ENCODE measurements around the gene VILL. TPM values are rescaled to one million over a fixed set of nuclear protein-coding genes. Genes with fewer than 3 reads are reported as not detected.

VILL gene
- polyA plus RNA-seq, 2 of the 4 experiments (the other 2 are of a cell fraction) = 0.05 to 0.22 TPM

Small RNA genes within 50 kb of the gene (small RNA-seq; reads per million reads assigned to genes)
- gene MIR26A1 (2.1 to 29,123 (median 62.3) reads per million in 6 experiments), gene RF00019 (0 reads per million in 6 experiments)

Other genes starting within 250 kb of the VILL start
- 31.3 and 35.1 TPM in 2 replicates for gene CTDSPL, start 128.9 kb upstream of the VILL start, polyA plus RNA-seq (2011; rRNA removed)
- gene CTDSPL, start 128.9 kb upstream of the VILL start, polyA plus RNA-seq (2017; fragmentation: RNase III; extraction: RNeasy Plus Mini Kit Qiagen cat#74134 plus additional on column Dnase treatment) = 9.9 to 10.6 TPM (median 9.9 TPM) in 3 replicates
- 4.8 and 6.0 TPM in 2 replicates for gene PLCD1, start 38.9 kb downstream of the VILL start, polyA plus RNA-seq (2011; rRNA removed)
- gene PLCD1, start 38.9 kb downstream of the VILL start, polyA plus RNA-seq (2017; fragmentation: RNase III; extraction: RNeasy Plus Mini Kit Qiagen cat#74134 plus additional on column Dnase treatment) = 3.7 to 5.3 TPM (median 3.9 TPM) in 3 replicates
- gene DLEC1, start 48.4 kb downstream of the VILL start, polyA plus RNA-seq (2011; rRNA removed) = 0.10 and 0.13 TPM in 2 replicates
- gene DLEC1, start 48.4 kb downstream of the VILL start, polyA plus RNA-seq (2017; fragmentation: RNase III; extraction: RNeasy Plus Mini Kit Qiagen cat#74134 plus additional on column Dnase treatment) = 0.03 to 0.07 TPM in 2 of 3 replicates, not detected in the other
- 34.8 and 36.8 TPM in 2 replicates for gene ACAA1, start 146.3 kb downstream of the VILL start, polyA plus RNA-seq (2011; rRNA removed)
- gene ACAA1, start 146.3 kb downstream of the VILL start, polyA plus RNA-seq (2017; fragmentation: RNase III; extraction: RNeasy Plus Mini Kit Qiagen cat#74134 plus additional on column Dnase treatment) = 52.3 to 54.9 TPM (median 53.2 TPM) in 3 replicates
- 16.8 and 34.1 TPM in 2 replicates for gene MYD88, start 147.9 kb downstream of the VILL start, polyA plus RNA-seq (2011; rRNA removed)
- 20.8 to 24.7 TPM (median 22.3 TPM) in 3 replicates for gene MYD88, start 147.9 kb downstream of the VILL start, polyA plus RNA-seq (2017; fragmentation: RNase III; extraction: RNeasy Plus Mini Kit Qiagen cat#74134 plus additional on column Dnase treatment)
- 40.1 and 44.0 TPM in 2 replicates for gene OXSR1, start 174.8 kb downstream of the VILL start, polyA plus RNA-seq (2011; rRNA removed)
- 28.0 to 30.2 TPM (median 28.8 TPM) in 3 replicates for gene OXSR1, start 174.8 kb downstream of the VILL start, polyA plus RNA-seq (2017; fragmentation: RNase III; extraction: RNeasy Plus Mini Kit Qiagen cat#74134 plus additional on column Dnase treatment)